ENCODE data around the gene DOCK4.
"Not testable (repeated sequence)": the region's sequence is repeated elsewhere in the genome, so short reads cannot be mapped to it uniquely, and the experiment has no call there.

The DOCK4 gene, protein sequence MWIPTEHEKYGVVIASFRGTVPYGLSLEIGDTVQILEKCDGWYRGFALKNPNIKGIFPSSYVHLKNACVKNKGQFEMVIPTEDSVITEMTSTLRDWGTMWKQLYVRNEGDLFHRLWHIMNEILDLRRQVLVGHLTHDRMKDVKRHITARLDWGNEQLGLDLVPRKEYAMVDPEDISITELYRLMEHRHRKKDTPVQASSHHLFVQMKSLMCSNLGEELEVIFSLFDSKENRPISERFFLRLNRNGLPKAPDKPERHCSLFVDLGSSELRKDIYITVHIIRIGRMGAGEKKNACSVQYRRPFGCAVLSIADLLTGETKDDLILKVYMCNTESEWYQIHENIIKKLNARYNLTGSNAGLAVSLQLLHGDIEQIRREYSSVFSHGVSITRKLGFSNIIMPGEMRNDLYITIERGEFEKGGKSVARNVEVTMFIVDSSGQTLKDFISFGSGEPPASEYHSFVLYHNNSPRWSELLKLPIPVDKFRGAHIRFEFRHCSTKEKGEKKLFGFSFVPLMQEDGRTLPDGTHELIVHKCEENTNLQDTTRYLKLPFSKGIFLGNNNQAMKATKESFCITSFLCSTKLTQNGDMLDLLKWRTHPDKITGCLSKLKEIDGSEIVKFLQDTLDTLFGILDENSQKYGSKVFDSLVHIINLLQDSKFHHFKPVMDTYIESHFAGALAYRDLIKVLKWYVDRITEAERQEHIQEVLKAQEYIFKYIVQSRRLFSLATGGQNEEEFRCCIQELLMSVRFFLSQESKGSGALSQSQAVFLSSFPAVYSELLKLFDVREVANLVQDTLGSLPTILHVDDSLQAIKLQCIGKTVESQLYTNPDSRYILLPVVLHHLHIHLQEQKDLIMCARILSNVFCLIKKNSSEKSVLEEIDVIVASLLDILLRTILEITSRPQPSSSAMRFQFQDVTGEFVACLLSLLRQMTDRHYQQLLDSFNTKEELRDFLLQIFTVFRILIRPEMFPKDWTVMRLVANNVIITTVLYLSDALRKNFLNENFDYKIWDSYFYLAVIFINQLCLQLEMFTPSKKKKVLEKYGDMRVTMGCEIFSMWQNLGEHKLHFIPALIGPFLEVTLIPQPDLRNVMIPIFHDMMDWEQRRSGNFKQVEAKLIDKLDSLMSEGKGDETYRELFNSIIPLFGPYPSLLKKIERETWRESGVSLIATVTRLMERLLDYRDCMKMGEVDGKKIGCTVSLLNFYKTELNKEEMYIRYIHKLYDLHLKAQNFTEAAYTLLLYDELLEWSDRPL (N-terminal part only)

DNA sequence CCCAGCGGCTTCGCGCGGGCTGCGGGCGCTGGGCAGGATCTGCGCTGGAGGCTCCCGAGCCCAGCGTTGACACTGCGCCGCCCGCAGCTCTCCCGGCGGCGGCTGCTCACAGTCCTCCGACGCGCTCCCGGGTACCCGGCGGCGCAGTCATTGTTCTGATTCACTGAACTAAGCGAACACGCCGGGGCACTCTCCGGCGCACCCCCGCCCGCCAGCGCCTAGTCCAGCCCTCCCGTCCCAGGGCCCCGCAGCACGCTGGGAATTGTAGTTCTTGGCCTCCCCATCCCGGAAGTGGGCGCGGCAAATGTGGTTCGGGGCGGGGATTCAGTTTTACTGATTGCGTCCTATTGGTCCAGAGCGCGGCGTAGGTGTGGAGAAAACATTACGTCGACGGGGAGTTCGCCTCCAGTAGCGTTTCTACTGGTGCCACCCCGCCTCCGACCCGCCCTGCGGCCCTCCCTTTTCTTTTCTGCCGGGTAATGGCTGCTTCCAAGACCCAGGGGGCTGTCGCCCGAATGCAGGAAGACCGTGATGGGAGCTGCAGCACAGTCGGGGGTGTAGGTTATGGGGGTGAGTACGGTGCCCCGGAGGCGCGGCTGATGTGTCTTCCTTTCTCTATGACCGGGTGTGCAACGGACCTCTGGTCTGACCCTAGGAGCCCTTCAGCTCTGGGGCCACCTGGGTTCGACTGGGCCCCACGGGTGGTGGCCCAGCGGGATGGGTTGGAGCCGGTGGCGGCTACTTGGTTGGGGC lies at the start of gene DOCK4, which contains the start of gene ZNF277:
TSS of gene DOCK4 (minus strand) at position 162 of the 753 bp plus-strand sequence. CDS start 261 bp downstream, outside the sequence.
TSS of gene ZNF277 (plus strand) at position 458 of the 753 bp plus-strand sequence. CDS start at position 480, 22 bp downstream.
- peak; percentile 100 for DNase-seq

- no peak for DNase-seq
Observed at GRCh38 chr7:112255388-112255720, 49.2 kb upstream of the DOCK4 start.

GRCh38 chr7:112254709-112255387 lies 48.6 kb upstream of the DOCK4 start:
- no peak for DNase-seq

DNA sequence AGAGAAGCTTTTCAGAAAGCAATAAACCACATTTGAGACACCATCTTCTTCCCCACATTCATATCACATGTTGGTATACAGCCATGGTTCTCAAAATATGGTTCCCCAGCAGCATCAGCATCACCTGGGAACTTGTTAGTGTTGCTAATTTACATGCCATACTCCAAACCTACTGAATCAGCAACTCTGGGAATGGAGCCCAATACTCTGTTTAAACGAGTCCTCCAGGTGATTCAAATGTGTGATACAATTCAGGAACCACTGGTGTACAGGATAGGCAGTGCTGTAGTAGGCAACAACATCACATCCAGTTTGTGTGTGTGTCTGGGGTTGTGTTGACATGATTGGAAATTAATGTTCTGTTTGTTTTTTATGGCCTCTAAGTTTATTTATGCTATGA lies 48.0 kb upstream of the DOCK4 start:
- DNase-seq: no peak

- DNase-seq: no peak
Observed at GRCh38 chr7:112252691-112253090, 46.5 kb upstream of the DOCK4 start.

GRCh38 chr7:112252141-112252540 lies 45.9 kb upstream of the DOCK4 start:
- DNase-seq: no peak

GRCh38 chr7:112249967-112250366 lies 43.8 kb upstream of the DOCK4 start:
- DNase-seq: not testable (repeated sequence)

- DNase-seq: no peak
Observed at GRCh38 chr7:112248598-112248997, 42.4 kb upstream of the DOCK4 start.

DNA sequence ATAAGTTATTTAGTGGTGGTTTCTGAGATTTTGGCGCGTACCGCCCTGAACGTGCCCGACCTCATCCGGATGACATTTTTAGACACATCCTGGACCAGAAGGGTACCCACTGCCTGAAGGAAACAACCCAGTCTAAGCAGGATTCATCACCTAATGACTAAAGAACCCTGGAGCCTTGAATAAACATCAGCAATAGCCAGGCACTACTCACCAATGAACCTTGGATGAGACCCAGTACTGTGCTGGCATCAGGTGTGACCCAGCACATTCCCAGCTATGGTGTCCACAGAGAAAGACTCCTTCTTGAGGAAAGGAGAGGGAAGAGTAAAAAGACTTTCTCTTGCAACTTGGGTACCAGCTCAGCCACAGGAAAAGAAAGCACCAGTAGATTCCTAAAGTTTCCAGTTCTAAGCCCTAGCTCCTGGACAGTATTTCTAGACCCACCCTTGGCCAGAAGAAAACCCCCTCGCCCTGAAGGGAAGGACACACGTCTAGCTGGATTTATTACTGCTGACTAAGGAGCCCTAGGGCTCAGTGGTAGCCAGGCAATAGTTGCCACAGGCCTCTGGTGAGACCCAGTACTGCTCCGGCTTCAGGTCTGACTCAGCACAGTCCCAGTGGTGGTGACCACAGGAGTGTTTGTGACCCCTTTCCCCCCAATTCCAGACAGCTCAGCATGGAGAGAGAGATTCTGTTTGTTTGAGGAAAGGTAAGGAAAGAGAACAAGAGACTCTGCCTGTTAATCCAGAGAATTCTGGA lies 32.8 kb upstream of the DOCK4 start:
- DNase-seq: no peak

- DNase-seq: no peak
Observed at GRCh38 chr7:112238330-112238729, 32.1 kb upstream of the DOCK4 start.

DNA sequence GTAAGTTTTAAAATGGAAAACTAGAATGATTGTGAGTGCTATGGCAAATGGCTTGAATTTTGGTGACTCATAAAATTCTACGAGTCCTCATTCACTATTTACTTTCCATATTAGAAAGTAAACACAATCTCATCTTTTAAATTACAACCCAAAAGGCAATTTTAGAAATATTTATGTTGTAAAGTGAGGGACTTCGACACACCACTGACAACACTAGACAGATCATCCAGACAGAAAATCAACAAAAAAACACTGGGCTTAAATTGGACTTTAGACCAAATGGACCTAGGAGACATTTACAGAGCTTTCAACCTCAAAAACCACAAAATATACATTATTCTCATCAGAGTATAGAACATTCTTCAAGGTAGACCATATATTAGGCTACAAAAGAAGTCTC lies 30.4 kb upstream of the DOCK4 start:
- DNase-seq: no peak

GRCh38 chr7:112234147-112234546 lies 27.9 kb upstream of the DOCK4 start:
- no peak for DNase-seq

DNA sequence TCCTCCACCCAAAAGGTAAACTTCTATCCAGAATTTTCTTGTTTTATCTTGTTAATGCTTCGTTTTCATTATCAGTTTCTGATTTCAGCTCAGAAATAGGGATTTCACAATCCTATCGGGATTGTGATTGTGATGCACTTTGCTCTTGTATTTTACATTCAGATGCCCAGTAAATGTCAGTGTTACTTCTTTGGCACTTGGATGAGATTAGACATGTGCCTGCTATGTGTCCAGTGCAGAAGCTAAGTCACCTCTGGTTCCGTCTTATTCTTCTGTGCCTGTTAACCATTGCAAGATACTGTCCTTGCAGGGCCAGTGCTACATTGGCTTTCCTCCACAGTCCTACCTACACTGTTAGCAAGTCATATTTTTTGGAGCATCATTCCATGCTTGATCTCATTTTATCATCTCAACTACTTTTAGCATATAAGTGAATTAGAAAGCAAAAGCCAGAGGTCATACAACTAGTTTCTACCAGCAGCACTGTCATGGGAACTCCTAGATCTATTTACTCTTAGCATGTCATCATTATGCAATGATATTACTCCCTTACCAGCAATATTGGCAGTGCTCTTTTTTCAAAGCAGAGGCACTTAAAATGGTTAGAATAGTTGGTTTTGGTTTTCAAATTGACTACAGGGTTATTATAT lies 27.0 kb upstream of the DOCK4 start:
- DNase-seq: no peak

DNA sequence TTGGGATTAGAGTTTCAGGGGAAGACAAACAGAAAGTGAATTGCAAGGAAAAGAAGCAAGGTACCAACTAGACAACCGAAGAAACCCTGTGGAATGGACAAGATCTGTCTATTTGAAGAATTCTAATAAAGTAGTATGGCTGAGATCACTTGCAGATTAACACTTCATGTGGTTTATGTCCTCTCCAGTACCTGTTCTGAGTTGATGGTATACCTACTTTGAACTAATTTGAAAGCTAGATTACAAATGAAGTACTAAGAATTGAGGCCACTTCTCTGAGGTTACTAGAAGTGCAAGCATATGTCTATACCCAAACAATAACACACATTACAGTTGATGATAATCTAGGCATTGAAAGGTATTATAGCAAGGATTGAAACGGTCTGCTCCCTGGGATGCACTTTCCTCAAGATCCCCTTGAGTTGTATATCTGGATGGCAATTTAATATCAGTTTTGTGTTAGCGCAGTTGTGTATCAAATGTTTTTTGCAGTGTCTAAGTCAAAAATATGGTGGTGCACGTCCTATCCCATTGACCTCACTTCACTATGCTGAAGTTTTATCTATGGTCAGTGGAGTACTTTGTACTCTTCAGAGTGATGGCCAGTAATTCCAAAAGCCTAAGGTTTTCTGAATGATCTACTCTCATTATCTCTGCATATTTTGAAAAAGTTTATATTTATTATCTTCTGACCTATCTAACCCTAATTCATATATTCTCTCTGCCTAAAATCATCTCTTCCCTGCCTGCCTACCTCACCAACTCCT lies 26.2 kb upstream of the DOCK4 start:
- DNase-seq: no peak

GRCh38 chr7:112228632-112229031 lies 22.4 kb upstream of the DOCK4 start:
- no peak for DNase-seq

DNA sequence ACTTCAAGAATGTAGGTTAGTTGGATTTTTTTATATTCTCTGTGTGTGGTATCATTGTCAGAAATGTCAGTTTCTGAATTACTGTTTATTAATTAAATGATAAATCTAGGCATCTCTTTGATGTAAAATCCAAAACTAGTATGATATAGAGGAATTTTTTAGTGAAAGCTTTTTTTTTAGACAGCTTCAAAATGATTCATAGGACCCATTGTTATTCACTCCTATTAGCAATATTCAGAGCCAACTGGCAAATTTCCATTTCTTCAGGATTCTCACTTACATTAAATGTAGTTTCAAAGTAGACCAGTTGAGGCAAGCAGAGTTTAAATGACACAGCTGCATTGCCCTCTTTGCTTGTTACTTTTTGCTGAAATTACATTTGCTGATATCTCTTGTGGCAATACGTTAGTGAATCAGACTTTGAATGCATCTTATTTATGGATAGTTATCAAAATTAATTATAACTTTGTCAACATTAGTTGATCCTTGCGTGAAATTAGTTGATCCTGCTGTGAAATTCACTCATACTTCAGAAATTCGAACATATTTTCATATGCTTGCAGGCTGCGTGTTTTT lies 20.6 kb upstream of the DOCK4 start:
- no peak for DNase-seq

DNA sequence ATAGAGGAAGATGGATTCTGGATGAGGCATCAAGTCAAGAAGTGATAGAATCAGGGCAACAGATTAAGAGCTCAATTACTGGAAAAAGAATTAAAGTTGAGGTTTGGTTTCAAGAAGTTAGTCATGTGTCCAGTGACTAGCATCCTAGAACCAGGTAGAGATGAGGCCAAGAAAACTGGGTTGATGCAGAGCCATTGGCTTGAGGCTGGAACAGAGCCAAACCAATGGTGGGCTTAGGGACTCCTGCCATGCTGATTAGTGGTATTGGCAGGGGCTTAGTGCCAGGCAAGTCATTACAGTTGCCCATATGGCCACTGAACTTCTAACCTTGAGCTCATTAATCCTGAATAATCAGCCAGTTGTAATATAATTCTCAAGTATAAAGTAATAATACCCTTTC lies 18.8 kb upstream of the DOCK4 start:
- DNase-seq: no peak

DNA sequence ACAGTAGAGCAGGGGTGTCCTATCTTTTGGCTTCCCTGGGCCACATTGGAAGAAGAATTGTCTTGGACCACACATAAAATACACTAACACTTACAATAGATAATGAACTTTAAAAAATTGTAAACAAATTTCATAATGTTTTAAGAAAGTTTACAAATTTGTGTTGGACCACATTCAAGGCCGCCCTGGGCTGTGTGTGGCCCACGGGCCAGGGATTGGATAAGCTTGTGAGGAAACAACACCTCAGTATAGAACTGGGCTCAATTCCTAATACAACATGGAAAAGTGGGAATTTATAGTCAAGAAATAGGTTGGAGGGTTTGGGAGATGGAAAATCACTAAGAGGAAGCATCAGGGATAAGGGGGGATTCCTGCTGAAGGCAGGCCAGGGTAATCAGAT lies 18.0 kb upstream of the DOCK4 start:
- DNase-seq: no peak

DNA sequence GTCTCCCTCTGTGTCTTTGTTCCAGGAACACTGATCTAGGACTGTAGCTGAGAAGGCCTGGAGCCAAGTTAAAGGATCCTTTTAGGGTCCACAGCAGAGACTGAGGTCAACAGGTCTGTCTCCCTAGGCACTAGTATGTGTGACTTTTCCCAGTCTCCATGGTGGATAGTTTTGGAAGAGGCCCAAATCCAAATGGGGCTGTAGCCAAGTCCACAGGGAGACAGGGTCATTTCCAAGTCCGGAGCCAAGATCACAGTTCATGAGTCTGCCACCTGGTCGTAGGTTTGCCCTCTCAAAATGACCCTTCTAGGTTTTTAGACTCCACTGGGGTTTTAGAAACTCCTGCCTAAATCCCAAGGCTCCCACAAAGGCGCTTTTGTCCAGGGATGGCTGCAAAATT lies 17.1 kb upstream of the DOCK4 start:
- no peak for DNase-seq

Measured in activated T-cell treated with anti-CD3 and anti-CD28 coated beads for 4 hours (primary cell).